Heart left ventricle (tissue), 16 donors: Measurements from ENCODE around the gene VRTN. TPM values are rescaled to one million over a fixed set of nuclear protein-coding genes. Genes with fewer than 3 reads are reported as not detected.

Experiments used
- ATAC-seq, 4 donors: fragments of 200-7000 bp; cut with Tn5 transposase; one replicate each; pipeline ENCODE4 v1.9.1; 2020 to 2022; ENCODE audit warnings: moderate library complexity in 4 of 4, mild to moderate bottlenecking in 3 of 4, moderate number of reproducible peaks in 1 of 4
- DNase-seq, 5 donors: peaks; one replicate each; pipeline ENCODE4 v3.0.0-alpha.2; 2020
- H3K27ac ChIP-seq, 12 donors: fragments of 200-600 bp; sonication (generic) in 4 of 12; one replicate each; pipeline versions ENCODE4 v1.5.0 to v1.8.0; 2016 to 2022; ENCODE audit warnings: mild to moderate bottlenecking in 2 of 12
- H3K27me3 ChIP-seq, 9 donors: fragments of 200-600 bp; sonication (generic) in 2 of 9; one replicate each; pipeline versions ENCODE4 v1.5.1 to v1.8.0; 2016 to 2022; ENCODE audit warnings: mild to moderate bottlenecking in 3 of 9
- H3K36me3 ChIP-seq, 9 donors: fragments of 200-600 bp; sonication (generic) in 2 of 9; one replicate each; pipeline versions ENCODE4 v1.5.0 to v1.8.0; 2018 to 2022; ENCODE audit warnings: mild to moderate bottlenecking in 2 of 9
- H3K4me1 ChIP-seq, 12 donors: fragments of 200-600 bp; sonication (generic) in 4 of 12; one replicate each; pipeline versions ENCODE4 v1.5.0 to v1.8.0; 2016 to 2022; ENCODE audit warnings: mild to moderate bottlenecking in 3 of 12
- H3K4me3 ChIP-seq, 12 donors: fragments of 200-600 bp; sonication (generic) in 4 of 12; one replicate each; pipeline versions ENCODE4 v1.5.0 to v1.8.0; 2017 to 2022; ENCODE audit warnings: mild to moderate bottlenecking in 9 of 12, moderate library complexity in 4 of 12
- H3K9me3 ChIP-seq, 12 donors: fragments of 200-600 bp; sonication (generic) in 4 of 12; one replicate each; pipeline versions ENCODE4 v1.5.0 to v1.8.0; 2016 to 2022; ENCODE audit warnings: mild to moderate bottlenecking in 1 of 12
- POLR2A ChIP-seq, 2 donors: fragments of 450-650 bp; IDR thresholded peaks; one replicate each; pipeline ENCODE4 v1.6.1; 2017; ENCODE audit warnings: antibody characterized with exemption in 2 of 2, mild to moderate bottlenecking in 2 of 2, moderate library complexity in 2 of 2
- WGBS, 4 donors: extraction: QIAGEN DNeasy Blood & Tissue Kit in 2 of 4; methylation state at CpG; one replicate each; pipeline versions ENCODE4 v1.1.5 to v1.1.7; 2013 to 2018; 5-methylcytosine and 5-hydroxymethylcytosine counted together
- intact Hi-C, 10 donors: fragments of 100-400 bp; cut with DNase I; formaldehyde crosslinking; loops; one replicate each; pipeline versions ENCODE4 v1.11.1 to v1.14.2; 2022
- long read RNA-seq, 3 donors: library from polyadenylated mRNA; unstranded; transcript quantifications; one replicate each; pipeline ENCODE4 v2.0.0, GENCODE V29; 2020 to 2021
- polyA plus RNA-seq, 2 donors: library from polyadenylated mRNA; stranded (reverse); fragments of 200-250 nt; gene quantifications; one replicate each; pipeline ENCODE4 v1.2.3, GENCODE V29; 2013
- total RNA-seq, 9 donors: library from RNA; depleted of rRNA in 2 of 9; stranded (reverse); fragments of >200 nt in 2 of 9; fragmentation: NEBNext Ultra II Directional in 3 of 9; extraction: Animal tissue kit (Norgen Biotek cat#: 25700) in 3 of 9; gene quantifications; one replicate each; pipeline versions ENCODE4 v1.1.0 to v1.2.4, GENCODE V29; 2016 to 2023
- TF ChIP-seq, protein P1 (sequence below), 12 donors: fragments of 200-600 bp; sonication (generic) in 4 of 12; IDR thresholded peaks; one replicate each; pipeline versions ENCODE4 v1.5.0 to v1.8.0; 2018 to 2022; ENCODE audit warnings: antibody characterized with exemption in 12 of 12, mild to moderate bottlenecking in 5 of 12
- donor health status: ischemic (EF 13 %, LVEDD 7.1; RV severe dilation, severe dysfunction).
- donor health status: healthy with polysubstance abuse.
- donor health status: DM: no; HTN: yes; CAD: no.
- donor health status: DM: no; HTN: no; CAD: no.
- donor health status: ischemic (EF 25% LVEDD 6.9; RV normal size, moderate dysfunction).
- donor health status: ischemic (EF 25% LVEDD 5.7; RV mildly dilated, moderate dysfunction).
- donor health status: healthy.
- donor health status: DM: yes; HTN: yes; CAD: no.
- donor health status: ischemic (EF 35%, LVEDD 5.7; RV mildly dilated, moderate dysfunction).
- donor health status: nonischemic (EF 11% LVEDD 7.7; RV severe dilation, severe dysfunction).
- donor health status: DM: yes; HTN: yes; CAD: no.
- donor health status: PGD.
- donor health status: ischemic (EF 29% LVEDD 5.4; RV normal size, mild dysfunction).
- donor health status: nonischemic (EF 23%, LVEDD 6.1; RV moderate dilation, normal function).

VRTN gene, protein sequence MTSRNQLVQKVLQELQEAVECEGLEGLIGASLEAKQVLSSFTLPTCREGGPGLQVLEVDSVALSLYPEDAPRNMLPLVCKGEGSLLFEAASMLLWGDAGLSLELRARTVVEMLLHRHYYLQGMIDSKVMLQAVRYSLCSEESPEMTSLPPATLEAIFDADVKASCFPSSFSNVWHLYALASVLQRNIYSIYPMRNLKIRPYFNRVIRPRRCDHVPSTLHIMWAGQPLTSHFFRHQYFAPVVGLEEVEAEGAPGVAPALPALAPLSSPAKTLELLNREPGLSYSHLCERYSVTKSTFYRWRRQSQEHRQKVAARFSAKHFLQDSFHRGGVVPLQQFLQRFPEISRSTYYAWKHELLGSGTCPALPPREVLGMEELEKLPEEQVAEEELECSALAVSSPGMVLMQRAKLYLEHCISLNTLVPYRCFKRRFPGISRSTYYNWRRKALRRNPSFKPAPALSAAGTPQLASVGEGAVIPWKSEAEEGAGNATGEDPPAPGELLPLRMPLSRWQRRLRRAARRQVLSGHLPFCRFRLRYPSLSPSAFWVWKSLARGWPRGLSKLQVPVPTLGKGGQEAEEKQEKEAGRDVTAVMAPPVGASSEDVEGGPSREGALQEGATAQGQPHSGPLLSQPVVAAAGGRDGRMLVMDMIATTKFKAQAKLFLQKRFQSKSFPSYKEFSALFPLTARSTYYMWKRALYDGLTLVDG
- total RNA-seq, result not detected
- polyA plus RNA-seq, result not detected
- long read RNA-seq, donor 1, result 0 reads
- long read RNA-seq, donor 2, result 0 reads
- long read RNA-seq, donor 3, result 0 reads

DNA sequence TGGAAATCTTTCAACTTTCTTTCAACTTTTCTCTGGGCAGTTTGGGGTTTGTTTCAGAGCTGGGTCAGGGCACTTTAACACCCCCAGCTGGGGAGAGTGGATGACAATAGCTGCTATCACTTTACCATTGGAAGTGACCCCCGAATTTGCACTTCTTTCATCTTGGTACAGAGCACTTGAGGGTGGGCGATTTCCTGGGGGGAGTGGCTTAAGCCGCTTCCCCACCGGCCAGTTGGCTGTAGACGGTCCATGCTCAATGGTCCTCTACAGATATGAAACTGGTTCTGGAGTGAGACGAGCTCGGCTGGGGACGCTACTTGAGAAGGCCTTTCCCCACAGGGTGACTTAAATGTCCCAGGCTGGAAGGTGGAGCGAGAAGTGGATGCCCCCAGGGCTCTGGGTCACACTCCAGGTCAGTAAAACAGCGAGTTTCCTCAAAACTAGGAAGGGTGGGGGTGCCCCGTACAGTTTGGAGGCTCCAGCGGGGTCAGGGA is at the start of gene VRTN:
TSS of gene VRTN (plus strand) at position 231 of the 494 bp plus-strand sequence. CDS start 8,313 bp downstream, outside the sequence.
- Histone ChIP-seq H3K4me3 (no peak within 1 kb of the TSS), H3K36me3 (no peaks in the 10 kb centered on the region), H3K27me3 (peaks cover 0 to 36% (median 5%) of the 10 kb centered on the region in 9 donors), H3K27ac (no peak within 1 kb of the TSS), H3K4me1 (no peaks in the 10 kb centered on the region), H3K9me3 (no peaks in the 10 kb centered on the region)
- intact Hi-C loops, result no loop called here
- 45 to 52% (median 50%) methylated on average over 12 of the region's 12 CpGs for WGBS, 4 donors
- TF ChIP-seq, protein P1, sequence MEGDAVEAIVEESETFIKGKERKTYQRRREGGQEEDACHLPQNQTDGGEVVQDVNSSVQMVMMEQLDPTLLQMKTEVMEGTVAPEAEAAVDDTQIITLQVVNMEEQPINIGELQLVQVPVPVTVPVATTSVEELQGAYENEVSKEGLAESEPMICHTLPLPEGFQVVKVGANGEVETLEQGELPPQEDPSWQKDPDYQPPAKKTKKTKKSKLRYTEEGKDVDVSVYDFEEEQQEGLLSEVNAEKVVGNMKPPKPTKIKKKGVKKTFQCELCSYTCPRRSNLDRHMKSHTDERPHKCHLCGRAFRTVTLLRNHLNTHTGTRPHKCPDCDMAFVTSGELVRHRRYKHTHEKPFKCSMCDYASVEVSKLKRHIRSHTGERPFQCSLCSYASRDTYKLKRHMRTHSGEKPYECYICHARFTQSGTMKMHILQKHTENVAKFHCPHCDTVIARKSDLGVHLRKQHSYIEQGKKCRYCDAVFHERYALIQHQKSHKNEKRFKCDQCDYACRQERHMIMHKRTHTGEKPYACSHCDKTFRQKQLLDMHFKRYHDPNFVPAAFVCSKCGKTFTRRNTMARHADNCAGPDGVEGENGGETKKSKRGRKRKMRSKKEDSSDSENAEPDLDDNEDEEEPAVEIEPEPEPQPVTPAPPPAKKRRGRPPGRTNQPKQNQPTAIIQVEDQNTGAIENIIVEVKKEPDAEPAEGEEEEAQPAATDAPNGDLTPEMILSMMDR (IDR thresholded peaks at IDR 0.05), result no peak
- TF ChIP-seq POLR2A (IDR thresholded peaks at IDR 0.05), result no peak
- DNase-seq (no peak), ATAC-seq (no peak)

DNA sequence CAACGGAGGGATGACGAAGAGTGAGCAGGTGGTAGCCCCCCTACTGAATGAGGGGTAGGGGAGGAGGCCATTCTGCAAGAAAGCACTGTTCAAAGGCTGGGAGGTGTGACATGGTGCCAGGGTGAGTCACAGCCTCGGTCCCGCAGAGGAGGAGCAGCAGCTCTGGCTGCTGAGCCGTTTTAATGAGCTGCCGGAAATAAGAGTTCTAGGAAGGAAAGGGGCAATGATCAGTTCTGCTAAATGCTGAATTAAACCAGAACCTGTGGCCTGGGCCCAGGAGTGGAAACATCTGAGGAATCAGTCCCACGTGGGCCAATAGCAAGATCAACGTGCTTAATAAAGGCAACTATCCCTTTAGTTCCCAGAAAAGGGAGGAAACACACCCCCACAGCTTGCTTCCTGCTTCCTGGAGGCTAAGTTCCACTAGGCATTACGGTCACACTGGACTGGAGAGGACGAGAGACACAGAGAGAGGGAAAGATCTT is 49.2 kb upstream of the VRTN start:
- intact Hi-C loops, result no loop called here
- DNase-seq (peak in 3 of 5 donors; percentile 41 to 56 (median 45)), ATAC-seq (peak in 2 of 4 donors; percentile 13 to 62)
- H3K27ac ChIP-seq, result peak overlapping the region; percentile 24 to 81 (median 68)
- TF ChIP-seq, protein P1 (IDR thresholded peaks at IDR 0.05), result no peak
- no peak for TF ChIP-seq POLR2A (IDR thresholded peaks at IDR 0.05)
- H3K4me1 ChIP-seq, result peaks cover 0 to 55% (median 23%) of the 10 kb centered on the region in 12 donors
- no peaks in the 10 kb centered on the region for H3K27me3 ChIP-seq
- no peaks in the 10 kb centered on the region for H3K9me3 ChIP-seq
- H3K4me3 ChIP-seq, result peak overlapping the region in 2 of 12 donors; percentile 5 to 7
- WGBS, 4 donors, result 41 to 53% (median 44%) methylated on average over 10 of the region's 10 CpGs
- H3K36me3 ChIP-seq, result peaks cover 0 to 57% (median 50%) of the 10 kb centered on the region in 9 donors

DNA sequence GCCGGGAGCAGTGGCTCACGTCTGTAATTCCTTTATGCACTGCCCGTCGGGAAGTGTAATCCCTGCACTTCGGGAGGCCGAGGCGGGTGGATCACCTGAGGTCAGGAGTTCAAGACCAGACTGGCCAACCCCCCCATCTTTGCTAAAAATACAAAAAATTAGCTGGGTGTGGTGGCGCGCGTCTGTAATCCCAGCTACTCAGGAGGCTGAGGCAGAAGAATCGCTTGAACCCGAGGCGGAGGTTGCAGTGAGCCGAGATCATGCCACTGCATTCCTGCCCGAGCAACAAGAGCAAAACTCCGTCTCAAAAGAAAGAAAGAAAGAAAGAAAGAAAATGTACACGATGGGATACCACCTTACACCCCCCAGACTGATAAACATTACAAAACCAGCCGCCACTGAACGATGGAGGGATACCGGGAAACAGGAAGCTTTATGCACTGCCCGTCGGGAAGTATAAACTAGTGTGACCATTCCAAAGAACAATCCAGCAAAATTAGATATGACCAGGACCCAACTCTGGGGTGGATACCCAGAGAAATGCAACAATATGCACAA is 46.6 kb upstream of the VRTN start:
- peaks cover 0 to 33% (median 26%) of the 10 kb centered on the region in 9 donors for H3K36me3 ChIP-seq
- no peak for ATAC-seq
- no peak for DNase-seq
- no peaks in the 10 kb centered on the region for H3K9me3 ChIP-seq
- H3K4me3 ChIP-seq, result peak overlapping the region; percentile 70 to 88 (median 82)
- no peaks in the 10 kb centered on the region for H3K27me3 ChIP-seq
- WGBS, 4 donors, result 20 to 30% (median 27%) methylated on average over 22 of the region's 22 CpGs
- TF ChIP-seq, protein P1 (IDR thresholded peaks at IDR 0.05), result no peak
- no peak for TF ChIP-seq POLR2A (IDR thresholded peaks at IDR 0.05)
- peak overlapping the region in 11 of 12 donors; percentile 76 to 93 (median 88) for H3K27ac ChIP-seq
- peaks cover 0 to 55% (median 23%) of the 10 kb centered on the region in 12 donors for H3K4me1 ChIP-seq
- intact Hi-C loops, result no loop called here
